ENCODE measurements around the gene CTDSP1. TPM values are rescaled to one million over a fixed set of nuclear protein-coding genes. Genes with fewer than 3 reads are reported as not detected.

Gene CTDSP1
- total RNA-seq, 1 experiment from 2014 or later: 53.8 TPM

DNA sequence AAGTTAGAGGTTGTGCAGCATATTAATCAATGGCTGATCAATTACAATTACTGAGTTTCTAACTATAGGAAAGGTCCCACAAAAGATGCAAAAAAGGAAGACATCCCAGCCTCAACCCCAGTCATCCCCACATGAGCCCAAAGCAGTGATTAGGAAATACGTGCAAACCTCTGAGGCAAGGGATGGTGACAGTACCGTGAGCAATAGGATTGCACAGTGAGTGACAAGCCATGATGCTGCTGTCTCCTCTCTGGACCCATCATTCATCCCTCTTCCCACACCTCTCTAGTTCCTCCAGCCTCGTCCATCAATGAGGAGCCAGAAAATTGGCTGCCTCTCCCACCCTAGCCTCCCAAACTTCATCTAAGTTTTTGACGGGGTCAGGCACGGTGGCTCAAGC, 21.6 kb upstream of the CTDSP1 start:
- DNase-seq (ENCODE audit: low read depth): no peak
- in situ Hi-C loops (cut with HindIII; ENCODE audit: low pct_unique_long_range_greater_than_20kb, low sequenced_read_pairs): no loop called here

DNA sequence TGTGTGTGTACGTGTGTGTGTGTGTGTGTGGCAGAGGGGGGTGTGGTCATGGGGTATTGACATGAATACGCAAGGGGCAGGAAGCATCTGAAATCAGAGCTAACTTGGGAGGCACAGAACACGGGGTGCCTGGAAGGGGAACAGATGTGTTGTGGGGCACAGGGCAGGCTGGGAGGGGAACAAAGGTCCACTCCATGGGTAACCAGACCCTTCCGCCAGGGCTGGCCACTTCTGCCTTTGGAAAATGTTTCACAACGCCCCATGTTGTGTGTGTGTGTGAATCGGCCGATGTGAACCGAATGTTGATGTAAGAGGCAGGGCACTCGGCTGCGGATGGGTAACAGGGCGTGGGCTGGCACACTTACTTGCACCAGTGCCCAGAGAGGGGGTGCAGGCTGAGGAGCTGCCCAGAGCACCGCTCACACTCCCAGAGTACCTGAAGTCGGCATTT, 17.7 kb upstream of the CTDSP1 start, which contains the start of gene SLC11A1:
SLC11A1 (plus strand) TSS at position 358 of the 451 bp plus-strand sequence. CDS start 96 bp downstream, outside the sequence.
- in situ Hi-C loops (cut with HindIII; ENCODE audit: low pct_unique_long_range_greater_than_20kb, low sequenced_read_pairs): no loop called here
- no peak for DNase-seq (ENCODE audit: low read depth)

DNA sequence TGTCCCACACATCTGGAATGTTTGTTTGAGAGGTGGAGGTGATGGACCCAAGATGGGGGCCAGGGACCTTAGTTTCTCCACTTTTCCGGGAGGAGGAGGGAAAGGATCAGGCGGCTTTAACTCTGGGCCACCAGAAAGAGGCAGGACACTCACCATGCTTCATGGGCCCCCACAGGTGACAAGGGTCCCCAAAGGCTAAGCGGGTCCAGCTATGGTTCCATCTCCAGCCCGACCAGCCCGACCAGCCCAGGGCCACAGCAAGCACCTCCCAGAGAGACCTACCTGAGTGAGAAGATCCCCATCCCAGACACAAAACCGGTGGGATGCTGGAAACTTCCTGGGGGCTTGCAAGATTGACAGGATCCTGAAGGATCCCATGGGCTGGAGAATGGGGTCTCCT, 16.9 kb upstream of the CTDSP1 start:
- DNase-seq (ENCODE audit: low read depth): no peak
- in situ Hi-C loops (cut with HindIII; ENCODE audit: low pct_unique_long_range_greater_than_20kb, low sequenced_read_pairs): no loop called here

DNA sequence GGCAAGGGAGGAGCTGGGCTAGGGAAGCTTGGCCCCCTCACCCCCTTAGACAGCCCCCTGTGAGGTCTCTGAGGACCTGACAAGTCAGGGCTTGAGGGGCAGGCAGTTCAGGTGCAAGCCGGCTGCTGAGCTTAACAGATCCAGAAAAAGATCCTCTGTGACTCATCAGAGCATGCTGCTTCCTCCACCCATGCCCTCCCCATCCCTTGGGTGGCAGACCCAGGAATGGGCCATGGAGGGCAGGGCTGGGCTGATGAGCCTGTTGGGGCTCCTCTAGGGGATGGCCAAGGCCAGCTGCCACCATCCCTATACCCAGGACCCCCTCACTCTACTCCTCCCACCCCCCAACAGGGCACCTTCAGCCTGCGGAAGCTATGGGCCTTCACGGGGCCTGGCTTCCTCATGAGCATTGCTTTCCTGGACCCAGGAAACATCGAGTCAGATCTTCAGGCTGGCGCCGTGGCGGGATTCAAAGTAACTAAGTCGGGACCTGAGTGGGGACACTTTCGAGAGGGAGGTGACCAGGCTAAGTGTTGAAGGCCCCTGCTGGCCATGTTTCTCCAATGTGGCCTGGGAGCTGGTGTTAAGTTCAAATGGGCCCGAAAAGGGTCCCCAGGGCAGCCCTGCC, 15.7 kb upstream of the CTDSP1 start:
- in situ Hi-C loops (cut with HindIII; ENCODE audit: low pct_unique_long_range_greater_than_20kb, low sequenced_read_pairs): no loop called here
- DNase-seq (ENCODE audit: low read depth): no peak

DNA sequence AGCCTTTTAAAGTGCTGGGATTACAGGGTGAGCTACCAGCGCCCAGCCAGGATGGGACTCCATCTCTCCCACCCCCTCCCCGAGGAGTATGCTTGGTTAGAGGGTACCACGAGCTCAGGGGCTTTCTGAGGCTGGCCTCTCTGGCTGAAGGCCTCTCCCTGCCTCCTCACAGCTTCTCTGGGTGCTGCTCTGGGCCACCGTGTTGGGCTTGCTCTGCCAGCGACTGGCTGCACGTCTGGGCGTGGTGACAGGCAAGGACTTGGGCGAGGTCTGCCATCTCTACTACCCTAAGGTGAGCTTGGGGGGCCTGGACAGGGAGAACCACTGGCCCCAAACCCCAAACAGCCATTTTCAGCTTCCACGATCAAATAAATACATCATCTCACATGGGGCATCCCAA, 14.7 kb upstream of the CTDSP1 start:
- no peak for DNase-seq (ENCODE audit: low read depth)
- in situ Hi-C loops (cut with HindIII; ENCODE audit: low pct_unique_long_range_greater_than_20kb, low sequenced_read_pairs): no loop called here

DNA sequence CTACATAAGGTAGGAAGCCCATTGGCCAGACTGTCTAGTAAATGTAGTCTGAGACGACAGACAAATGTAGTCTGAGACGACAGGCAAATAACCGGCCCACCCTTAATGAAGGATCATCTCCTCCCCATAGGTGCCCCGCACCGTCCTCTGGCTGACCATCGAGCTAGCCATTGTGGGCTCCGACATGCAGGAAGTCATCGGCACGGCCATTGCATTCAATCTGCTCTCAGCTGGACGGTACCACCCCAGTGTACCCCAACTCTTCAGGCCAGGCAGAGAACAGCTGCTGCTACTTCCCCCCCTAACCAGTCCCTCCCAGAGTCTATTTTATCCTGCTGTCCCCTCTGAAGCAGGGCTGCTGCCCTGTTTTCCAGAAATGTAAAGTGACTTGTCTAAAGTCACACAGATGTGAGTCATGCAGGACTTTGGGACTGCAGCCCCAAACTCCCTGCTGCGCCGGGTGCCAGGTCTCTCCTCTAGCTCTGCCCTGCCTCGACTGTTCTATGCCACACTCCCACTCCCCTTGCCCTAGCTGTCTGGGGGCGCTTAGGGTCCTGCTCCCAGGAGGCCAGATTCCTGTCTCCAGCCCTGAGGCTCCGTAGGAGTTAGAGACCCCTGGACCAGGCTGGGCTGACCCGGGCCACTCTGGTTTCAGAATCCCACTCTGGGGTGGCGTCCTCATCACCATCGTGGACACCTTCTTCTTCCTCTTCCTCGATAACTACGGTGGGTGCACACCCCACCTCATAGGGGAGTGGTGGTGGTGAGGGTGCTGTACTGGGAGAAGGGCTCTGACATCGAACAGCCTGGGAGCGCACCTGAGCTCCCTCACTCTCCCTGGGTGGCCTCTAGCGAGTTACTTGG, 12.9 kb upstream of the CTDSP1 start:
- no peak for DNase-seq (ENCODE audit: low read depth)
- in situ Hi-C loops (cut with HindIII; ENCODE audit: low pct_unique_long_range_greater_than_20kb, low sequenced_read_pairs): no loop called here

DNA sequence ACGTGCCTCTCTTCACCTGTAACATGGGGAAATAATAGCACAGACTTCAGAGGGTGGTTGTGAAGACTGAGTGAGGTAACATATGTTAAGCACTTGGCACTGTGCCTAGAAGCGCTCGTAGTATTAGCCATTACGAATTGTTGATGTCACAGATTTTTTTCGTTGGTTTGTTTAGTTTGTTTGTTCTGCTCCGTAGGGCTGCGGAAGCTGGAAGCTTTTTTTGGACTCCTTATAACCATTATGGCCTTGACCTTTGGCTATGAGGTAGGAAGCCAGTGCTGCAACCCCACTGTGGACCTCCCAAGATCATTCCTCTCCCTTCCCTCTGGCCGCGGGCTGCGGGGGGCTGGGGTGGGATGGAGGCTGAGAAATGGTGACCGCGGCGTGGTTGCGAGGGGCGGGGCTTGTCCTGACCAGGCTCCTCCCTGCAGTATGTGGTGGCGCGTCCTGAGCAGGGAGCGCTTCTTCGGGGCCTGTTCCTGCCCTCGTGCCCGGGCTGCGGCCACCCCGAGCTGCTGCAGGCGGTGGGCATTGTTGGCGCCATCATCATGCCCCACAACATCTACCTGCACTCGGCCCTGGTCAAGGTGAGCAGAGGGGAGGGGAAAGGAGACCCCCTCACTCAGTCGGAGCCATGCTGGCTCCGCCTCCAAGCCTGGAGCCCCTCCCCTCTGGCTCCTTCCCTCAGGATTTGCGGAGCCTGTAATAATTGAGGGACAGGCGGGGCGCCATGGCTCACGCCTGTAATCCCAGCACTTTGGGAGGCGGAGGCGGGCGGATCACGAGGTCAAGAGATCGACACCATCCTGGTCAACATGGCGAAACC, 12.1 kb upstream of the CTDSP1 start:
- DNase-seq (ENCODE audit: low read depth): peak; percentile 89
- in situ Hi-C loops (cut with HindIII; ENCODE audit: low pct_unique_long_range_greater_than_20kb, low sequenced_read_pairs): no loop called here

DNA sequence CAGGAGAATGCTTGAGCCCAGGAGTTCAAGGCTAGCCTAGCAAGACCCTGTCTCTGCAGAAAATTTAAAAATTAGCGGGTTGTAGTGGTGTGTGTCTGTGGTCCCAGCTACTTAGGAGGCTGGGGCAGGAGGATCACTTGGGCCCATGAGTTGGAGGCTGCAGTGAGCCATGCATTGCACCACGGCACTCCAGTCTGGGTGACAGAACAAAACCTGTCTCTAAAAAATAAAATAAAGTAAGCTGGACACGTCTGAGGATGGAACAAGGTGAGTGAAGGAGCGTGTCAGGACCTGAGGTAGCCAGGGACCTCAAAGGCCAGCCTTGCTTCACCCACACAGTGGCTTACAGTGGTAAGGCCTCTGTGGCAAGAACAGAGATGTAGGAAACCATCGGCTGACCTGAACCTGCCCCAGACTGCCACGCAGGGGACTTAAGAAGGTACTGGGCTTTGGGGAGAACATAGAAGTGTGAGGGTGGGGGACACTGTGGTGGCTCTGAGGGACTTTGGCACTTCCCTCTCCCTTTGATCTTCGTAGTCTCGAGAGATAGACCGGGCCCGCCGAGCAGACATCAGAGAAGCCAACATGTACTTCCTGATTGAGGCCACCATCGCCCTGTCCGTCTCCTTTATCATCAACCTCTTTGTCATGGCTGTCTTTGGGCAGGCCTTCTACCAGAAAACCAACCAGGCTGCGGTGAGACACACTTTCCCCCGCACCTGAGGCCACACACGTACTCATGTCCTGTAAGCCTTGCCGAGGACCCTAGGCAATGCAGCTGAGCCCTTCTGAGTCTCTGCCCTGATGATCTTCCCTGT, 10.1 kb upstream of the CTDSP1 start:
- in situ Hi-C loops (cut with HindIII; ENCODE audit: low pct_unique_long_range_greater_than_20kb, low sequenced_read_pairs): no loop called here
- no peak for DNase-seq (ENCODE audit: low read depth)

DNA sequence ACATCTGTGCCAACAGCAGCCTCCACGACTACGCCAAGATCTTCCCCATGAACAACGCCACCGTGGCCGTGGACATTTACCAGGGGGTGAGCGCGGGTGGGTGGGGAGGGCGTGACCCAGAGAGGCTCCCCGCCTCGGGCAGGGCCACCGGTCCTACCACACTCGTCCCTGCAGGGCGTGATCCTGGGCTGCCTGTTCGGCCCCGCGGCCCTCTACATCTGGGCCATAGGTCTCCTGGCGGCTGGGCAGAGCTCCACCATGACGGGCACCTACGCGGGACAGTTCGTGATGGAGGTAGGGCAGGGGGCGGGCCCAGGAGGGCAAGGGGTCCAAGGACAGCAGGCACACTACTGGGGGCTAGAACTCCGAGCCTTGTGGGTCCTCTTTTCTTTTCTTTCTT, 8.5 kb upstream of the CTDSP1 start:
- in situ Hi-C loops (cut with HindIII; ENCODE audit: low pct_unique_long_range_greater_than_20kb, low sequenced_read_pairs): no loop called here
- no peak for DNase-seq (ENCODE audit: low read depth)

DNA sequence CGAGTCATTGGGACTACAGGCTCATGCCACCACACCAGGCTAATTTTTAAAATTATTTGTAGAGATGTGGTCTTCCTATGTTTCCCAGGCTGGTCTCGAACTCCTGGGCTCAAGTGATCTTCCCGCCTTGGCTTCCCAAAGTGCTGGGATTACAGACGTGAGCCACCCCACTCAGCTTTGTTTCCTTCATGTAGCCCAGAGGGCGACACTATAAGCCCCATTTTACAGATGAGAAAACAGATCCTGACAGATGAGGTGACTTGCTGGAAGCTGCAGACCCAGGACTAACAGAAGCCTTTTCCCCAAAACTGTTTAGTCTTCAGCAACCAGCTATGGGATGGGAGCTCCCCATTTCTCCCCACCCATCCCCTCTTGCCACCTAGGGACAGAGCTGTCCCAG, 7.2 kb upstream of the CTDSP1 start:
- in situ Hi-C loops (cut with HindIII; ENCODE audit: low pct_unique_long_range_greater_than_20kb, low sequenced_read_pairs): no loop called here

DNA sequence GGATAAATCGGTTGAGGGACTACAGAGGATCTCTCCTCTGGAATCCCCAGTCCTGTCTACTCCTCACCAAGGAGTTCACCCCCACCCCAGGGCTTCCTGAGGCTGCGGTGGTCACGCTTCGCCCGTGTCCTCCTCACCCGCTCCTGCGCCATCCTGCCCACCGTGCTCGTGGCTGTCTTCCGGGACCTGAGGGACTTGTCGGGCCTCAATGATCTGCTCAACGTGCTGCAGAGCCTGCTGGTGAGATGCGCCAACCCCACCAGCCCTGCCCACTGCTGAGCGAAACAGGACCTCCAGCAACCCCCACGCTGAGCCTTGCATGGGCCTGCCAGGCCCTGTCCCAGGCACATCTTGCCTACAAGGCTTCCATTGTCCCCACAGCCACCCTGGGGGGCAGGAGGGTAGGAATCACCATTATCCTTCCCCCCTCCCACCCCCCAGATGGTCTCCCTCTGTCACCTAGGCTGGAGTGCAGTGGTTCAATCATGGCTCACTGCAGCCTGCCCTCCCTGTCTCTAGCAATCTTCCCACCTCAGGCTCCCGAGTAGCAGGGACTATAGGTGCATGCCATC, 6.7 kb upstream of the CTDSP1 start:
- in situ Hi-C loops (cut with HindIII; ENCODE audit: low pct_unique_long_range_greater_than_20kb, low sequenced_read_pairs): no loop called here

More for the DNA sequence above, 7.2 kb upstream of the CTDSP1 start:
- DNase-seq (ENCODE audit: low read depth): no peak

DNA sequence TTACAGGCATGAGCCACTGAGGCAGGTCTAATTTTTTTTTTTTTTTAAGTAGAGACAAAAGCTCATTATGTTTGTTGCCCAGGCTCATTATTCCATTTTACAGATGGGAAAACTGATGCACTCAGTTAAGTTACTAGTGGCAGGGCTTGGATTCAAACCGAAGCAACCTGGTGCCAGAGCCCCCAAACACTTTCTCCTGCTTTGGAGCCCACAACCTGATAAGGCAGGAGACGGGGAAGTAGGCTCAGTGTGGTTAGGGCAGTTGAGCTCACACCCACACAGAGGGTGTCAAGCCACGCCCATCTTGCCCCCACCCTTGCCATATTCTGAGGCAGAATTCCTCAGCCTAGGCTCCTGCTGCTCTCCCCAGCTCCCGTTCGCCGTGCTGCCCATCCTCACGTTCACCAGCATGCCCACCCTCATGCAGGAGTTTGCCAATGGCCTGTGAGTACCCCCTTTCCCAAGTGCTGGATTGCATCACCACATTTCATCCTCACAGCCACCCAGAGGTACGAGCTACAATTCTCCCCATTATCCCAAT, 5.8 kb upstream of the CTDSP1 start:
- in situ Hi-C loops (cut with HindIII; ENCODE audit: low pct_unique_long_range_greater_than_20kb, low sequenced_read_pairs): no loop called here
- DNase-seq (ENCODE audit: low read depth): no peak

More for the DNA sequence above, 6.7 kb upstream of the CTDSP1 start:
- no peak for DNase-seq (ENCODE audit: low read depth)

DNA sequence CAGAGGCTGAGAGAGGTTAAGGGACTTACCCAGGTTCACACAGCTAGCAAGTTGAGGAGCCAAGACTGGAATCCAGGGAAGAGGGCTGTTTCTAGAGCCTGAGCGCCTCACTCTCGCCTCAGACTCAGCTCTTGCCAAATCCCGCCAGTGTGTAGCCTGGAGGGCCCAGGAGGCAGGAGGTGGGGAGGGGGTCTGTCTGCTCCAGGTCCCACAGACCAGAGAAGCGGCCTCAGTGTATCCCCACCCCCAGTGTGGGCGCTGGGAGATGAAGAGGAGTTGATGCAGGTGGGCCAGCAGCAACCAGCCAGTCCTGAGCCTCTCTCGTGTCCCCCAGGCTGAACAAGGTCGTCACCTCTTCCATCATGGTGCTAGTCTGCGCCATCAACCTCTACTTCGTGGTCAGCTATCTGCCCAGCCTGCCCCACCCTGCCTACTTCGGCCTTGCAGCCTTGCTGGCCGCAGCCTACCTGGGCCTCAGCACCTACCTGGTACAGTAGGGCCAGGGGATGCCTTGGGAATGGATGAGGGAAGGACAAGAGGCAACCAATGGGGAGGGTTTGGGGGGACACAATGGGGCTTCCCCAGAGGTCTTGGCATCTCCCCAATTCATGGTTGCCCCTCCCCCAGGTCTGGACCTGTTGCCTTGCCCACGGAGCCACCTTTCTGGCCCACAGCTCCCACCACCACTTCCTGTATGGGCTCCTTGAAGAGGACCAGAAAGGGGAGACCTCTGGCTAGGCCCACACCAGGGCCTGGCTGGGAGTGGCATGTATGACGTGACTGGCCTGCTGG, 5.2 kb upstream of the CTDSP1 start:
- in situ Hi-C loops (cut with HindIII; ENCODE audit: low pct_unique_long_range_greater_than_20kb, low sequenced_read_pairs): no loop called here
- DNase-seq (ENCODE audit: low read depth): no peak

DNA sequence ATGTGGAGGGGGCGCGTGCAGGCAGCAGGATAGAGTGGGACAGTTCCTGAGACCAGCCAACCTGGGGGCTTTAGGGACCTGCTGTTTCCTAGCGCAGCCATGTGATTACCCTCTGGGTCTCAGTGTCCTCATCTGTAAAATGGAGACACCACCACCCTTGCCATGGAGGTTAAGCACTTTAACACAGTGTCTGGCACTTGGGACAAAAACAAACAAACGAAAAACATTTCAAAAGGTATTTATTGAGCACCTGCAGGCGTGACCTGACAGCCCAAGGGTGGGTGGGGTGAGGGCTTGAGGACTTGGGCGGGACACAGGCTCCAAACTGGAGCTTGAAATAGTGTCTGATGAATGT, 4.6 kb upstream of the CTDSP1 start:
- DNase-seq (ENCODE audit: low read depth): no peak
- in situ Hi-C loops (cut with HindIII; ENCODE audit: low pct_unique_long_range_greater_than_20kb, low sequenced_read_pairs): no loop called here

DNA sequence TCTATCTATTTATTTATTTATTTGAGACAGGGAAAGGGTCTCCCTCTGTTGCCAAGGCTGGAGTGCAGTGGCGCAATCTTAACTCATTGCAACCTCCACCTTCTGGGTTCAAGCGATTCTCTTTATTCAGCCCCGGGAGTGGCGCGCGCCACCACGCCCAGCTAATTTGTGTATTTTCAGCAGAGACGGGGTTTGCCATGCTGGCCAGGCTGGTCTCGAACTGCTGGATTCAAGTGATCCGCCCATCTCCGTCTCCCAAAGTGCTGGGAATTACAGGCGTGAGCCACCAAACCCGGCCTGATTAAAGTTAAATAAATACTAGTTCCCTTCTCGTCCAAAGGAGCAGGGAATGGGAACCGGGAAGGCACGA, 4.2 kb upstream of the CTDSP1 start:
- in situ Hi-C loops (cut with HindIII; ENCODE audit: low pct_unique_long_range_greater_than_20kb, low sequenced_read_pairs): no loop called here
- DNase-seq (ENCODE audit: low read depth): no peak

DNA sequence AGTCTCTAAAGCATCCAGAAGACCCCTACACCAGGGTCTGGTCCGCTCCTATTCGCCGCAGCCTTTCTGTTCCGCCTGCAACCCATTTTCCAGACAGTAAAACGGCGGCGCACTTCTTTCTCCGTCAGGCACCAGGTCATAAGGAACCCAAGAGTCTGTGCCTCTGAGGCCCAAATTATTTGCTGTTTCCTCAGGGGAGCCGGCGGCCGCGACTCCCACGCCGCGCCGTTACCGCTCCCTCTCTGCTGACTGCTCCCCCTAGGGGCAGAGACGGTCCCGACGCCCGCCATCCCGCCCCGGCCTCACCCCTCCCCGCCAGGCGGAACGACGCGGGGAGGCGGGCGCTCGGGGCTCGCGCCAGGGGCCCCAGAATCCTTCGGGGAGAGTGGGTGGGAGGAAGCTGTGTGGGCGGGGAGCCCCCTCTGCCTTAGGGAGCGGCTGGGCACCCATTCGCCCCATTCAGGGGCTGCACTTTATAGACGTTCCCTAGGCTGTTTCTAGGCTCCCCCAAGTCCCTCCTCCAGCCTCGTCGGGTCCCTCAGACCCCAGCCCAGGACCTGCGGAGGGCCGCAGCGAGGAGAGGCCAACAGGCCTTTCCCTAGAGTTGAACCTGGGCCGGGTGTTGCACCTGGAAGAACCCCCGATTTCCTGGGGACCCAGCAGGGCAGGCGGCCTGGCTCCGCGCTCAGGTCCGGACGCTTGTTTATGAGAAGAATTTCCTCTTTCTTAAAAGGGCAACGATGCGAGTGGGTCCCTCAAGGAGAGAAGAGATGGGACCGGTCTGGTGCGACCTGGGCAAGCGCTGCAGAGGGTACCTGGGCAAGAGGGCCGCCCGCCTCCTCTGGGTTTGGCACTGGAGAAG, 3.6 kb upstream of the CTDSP1 start:
- DNase-seq (ENCODE audit: low read depth): peak; percentile 97
- in situ Hi-C loops (cut with HindIII; ENCODE audit: low pct_unique_long_range_greater_than_20kb, low sequenced_read_pairs): no loop called here

Measured in Caki2 (cell line).